ENCODE results near the gene MYPN.
"Not testable (repeated sequence)": the region's sequence is repeated elsewhere in the genome, so short reads cannot be mapped to it uniquely, and the experiment has no call there.

Gene MYPN, protein sequence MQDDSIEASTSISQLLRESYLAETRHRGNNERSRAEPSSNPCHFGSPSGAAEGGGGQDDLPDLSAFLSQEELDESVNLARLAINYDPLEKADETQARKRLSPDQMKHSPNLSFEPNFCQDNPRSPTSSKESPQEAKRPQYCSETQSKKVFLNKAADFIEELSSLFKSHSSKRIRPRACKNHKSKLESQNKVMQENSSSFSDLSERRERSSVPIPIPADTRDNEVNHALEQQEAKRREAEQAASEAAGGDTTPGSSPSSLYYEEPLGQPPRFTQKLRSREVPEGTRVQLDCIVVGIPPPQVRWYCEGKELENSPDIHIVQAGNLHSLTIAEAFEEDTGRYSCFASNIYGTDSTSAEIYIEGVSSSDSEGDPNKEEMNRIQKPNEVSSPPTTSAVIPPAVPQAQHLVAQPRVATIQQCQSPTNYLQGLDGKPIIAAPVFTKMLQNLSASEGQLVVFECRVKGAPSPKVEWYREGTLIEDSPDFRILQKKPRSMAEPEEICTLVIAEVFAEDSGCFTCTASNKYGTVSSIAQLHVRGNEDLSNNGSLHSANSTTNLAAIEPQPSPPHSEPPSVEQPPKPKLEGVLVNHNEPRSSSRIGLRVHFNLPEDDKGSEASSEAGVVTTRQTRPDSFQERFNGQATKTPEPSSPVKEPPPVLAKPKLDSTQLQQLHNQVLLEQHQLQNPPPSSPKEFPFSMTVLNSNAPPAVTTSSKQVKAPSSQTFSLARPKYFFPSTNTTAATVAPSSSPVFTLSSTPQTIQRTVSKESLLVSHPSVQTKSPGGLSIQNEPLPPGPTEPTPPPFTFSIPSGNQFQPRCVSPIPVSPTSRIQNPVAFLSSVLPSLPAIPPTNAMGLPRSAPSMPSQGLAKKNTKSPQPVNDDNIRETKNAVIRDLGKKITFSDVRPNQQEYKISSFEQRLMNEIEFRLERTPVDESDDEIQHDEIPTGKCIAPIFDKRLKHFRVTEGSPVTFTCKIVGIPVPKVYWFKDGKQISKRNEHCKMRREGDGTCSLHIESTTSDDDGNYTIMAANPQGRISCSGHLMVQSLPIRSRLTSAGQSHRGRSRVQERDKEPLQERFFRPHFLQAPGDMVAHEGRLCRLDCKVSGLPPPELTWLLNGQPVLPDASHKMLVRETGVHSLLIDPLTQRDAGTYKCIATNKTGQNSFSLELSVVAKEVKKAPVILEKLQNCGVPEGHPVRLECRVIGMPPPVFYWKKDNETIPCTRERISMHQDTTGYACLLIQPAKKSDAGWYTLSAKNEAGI (N-terminal part only)

DNA sequence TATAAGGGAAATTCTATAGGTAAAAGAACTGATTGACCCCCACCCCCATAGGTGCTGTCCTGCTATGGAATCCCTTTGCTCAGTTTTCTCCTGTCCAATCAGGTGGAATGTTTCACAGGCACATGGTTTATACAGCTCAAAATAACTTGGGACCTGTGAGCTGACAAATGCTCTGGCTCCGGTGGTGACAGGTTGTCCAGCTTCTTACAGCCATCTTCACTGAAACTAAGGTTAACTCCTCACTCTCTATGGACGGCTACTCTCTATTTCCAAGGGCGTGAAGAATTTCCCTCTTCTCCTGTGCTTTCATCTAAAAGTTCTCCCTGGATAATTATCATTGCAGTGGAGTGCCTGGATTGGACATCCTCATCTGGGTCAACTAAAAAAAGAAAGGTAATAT lies at the start of gene MYPN:
Gene MYPN (plus strand): TSS at position 158 of the 400 bp plus-strand sequence. CDS start 11,951 bp downstream, outside the sequence.
- H3K9me3 Mint-ChIP-seq = no peaks in the 10 kb centered on the region
- H3K27ac Mint-ChIP-seq = no peak within 1 kb of the TSS
- H3K4me1 Mint-ChIP-seq = no peaks in the 10 kb centered on the region
- H3K4me3 Mint-ChIP-seq = no peak within 1 kb of the TSS
- H3K36me3 Mint-ChIP-seq (ENCODE audit: low read depth) = no peaks in the 10 kb centered on the region
- DNase-seq (no peak), ATAC-seq (no peak)
- peaks cover 1% of the 10 kb centered on the region for H3K27me3 Mint-ChIP-seq

DNA sequence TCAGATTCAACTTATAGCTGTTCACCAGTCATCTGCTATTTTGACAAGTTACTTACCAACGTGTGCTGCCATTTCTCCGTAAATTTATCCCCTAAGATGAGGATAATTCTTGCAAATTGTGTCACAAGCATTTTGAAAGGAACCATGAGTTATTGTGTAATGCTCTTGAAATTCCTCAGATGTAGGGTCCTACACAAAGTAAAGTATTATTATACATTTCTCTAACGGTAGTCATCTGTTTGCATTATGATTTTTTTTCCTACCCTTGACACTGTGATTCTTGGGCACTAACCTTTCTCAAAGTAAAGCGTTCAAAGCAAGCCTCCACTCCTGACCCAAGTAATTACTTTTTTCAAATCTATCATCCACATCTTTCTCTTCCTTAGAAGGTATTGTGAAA lies 42.3 kb upstream of the MYPN start:
- ATAC-seq (no peak), DNase-seq (no peak)
- no peak overlapping the region for H3K4me3 Mint-ChIP-seq
- H3K36me3 Mint-ChIP-seq (ENCODE audit: low read depth) = peaks cover 30% of the 10 kb centered on the region
- H3K4me1 Mint-ChIP-seq = peaks cover 35% of the 10 kb centered on the region
- H3K27me3 Mint-ChIP-seq = no peaks in the 10 kb centered on the region
- no peak overlapping the region for H3K27ac Mint-ChIP-seq
- H3K9me3 Mint-ChIP-seq = no peaks in the 10 kb centered on the region

DNA sequence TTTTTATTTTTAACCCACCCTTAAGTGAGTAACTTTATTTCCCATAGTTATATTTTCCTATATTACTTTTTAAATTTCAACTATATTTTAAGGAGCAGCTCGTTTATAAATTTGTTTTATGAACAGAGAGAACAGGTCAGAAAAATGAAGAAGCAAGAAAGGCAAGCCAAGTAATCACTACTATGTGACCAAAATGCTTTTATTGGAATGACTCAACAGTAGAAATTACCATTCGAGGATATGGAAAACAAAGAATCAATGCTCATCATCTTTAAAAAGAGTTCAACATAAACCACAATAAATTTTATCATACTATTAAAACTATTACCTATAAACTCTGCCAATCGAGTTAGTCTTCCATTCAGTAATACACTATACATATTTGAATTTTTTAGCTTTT lies 41.8 kb upstream of the MYPN start:
- H3K36me3 Mint-ChIP-seq (ENCODE audit: low read depth) = peaks cover 31% of the 10 kb centered on the region
- H3K4me1 Mint-ChIP-seq = peaks cover 40% of the 10 kb centered on the region
- no peak overlapping the region for H3K4me3 Mint-ChIP-seq
- no peaks in the 10 kb centered on the region for H3K9me3 Mint-ChIP-seq
- no peaks in the 10 kb centered on the region for H3K27me3 Mint-ChIP-seq
- DNase-seq (no peak), ATAC-seq (no peak)
- H3K27ac Mint-ChIP-seq = no peak overlapping the region

DNA sequence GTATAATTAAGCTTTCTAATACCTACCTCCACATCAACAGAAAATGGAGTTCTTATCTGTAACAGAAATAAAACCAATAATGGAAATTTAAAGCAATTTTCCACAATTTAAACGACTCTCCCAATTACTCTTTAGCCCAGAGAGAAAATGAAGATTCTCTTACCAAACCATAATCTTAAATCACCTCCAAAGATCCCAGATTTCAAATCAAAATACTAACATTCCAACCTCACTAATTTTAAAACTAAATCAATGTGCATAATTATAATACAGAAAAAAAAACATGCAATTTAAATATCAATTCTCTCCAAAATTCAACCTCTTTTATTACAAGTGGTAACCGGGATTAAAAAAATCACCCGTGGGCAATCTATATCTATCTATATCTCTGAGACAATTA lies 35.7 kb upstream of the MYPN start:
- peaks cover 51% of the 10 kb centered on the region for H3K4me1 Mint-ChIP-seq
- ATAC-seq (no peak), DNase-seq (no peak)
- H3K27ac Mint-ChIP-seq = peak overlapping the region; percentile 91
- peaks cover 24% of the 10 kb centered on the region for H3K36me3 Mint-ChIP-seq (ENCODE audit: low read depth)
- H3K27me3 Mint-ChIP-seq = peaks cover 2% of the 10 kb centered on the region
- H3K4me3 Mint-ChIP-seq = peak overlapping the region; percentile 96
- H3K9me3 Mint-ChIP-seq = no peaks in the 10 kb centered on the region

DNA sequence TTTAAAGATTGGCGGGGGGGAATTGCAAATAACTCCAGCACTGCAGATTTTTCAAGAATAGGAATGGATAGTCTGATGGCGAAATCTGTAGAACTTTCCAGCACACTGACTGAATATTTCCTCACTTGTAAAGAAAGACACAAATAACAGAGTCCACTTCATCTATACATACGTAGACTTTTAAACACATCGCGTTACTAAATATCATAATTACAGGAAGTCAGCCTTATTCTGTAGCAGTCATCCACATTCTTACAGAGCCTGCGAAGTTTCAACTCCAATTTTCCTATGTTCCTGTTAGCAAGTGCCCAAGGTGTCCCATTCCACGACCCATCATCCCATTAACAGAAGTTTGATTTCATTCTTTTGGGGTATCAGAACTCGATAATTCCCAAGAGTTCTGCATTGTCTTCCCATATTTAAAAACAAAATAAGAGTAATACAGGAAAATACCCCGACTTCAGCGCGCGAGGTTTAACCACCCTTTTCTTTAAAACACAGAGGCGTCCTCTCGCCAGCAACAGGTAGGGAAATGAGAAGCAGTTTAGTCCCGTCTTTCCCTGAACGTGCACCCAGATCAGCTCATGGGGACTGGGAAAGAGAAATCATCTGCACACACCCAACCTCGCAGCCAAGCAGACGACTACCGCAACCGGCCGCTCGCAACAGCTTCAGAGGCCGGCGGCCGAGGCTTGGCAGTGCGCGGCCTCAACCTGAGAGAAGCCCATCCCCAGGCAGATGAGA lies 35.1 kb upstream of the MYPN start:
- Mint-ChIP-seq H3K27ac (peak overlapping the region; percentile 91), H3K4me3 (peak overlapping the region; percentile 96), H3K36me3 (ENCODE audit: low read depth) (peaks cover 23% of the 10 kb centered on the region), H3K9me3 (no peaks in the 10 kb centered on the region), H3K27me3 (peaks cover 2% of the 10 kb centered on the region), H3K4me1 (peaks cover 46% of the 10 kb centered on the region)
- DNase-seq = no peak
- ATAC-seq = no peak

DNA sequence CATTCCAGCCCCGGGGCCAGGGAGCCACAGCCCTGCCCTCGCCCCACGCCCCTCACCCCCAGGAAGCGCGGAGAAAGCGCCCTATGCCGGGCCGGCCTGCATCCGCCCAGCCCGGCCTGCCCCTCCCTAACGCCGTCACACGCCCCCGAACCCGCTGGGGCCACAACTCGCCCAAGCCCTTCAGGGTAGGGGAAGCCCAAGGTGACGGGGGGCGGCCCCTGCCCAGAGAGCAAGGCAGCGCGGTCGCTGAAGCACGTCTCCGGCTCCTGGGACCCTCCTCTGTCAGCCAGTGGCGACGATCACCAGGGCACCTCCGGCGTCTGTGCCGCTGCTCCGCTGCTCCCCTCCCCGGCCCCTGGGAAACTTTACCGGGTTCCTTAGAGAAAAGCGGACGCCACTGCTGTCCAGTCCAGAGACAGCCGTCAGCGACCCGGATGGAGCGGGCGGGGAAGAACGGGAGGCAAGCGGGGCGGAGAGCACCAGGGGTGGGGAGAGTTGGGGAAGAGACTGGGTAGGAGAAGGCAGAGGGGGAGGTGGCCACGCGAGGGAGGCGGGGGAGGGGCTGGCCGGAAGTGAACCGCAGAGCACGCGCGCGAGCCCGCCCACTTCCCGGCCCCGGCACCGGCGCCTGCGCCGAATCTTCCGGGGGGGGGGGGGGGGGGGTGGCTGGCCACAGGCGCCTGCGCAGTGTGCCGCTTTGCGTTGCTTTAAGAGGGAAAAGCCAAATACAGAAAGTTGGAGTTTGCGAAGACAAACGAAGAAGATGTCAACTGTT lies 34.3 kb upstream of the MYPN start, which contains the start of gene HERC4:
Gene HERC4 (minus strand): TSS at position 509 of the 775 bp plus-strand sequence. CDS start 2,175 bp downstream, outside the sequence.
- Mint-ChIP-seq H3K9me3 (no peaks in the 10 kb centered on the region), H3K27me3 (peaks cover 2% of the 10 kb centered on the region), H3K4me1 (peaks cover 40% of the 10 kb centered on the region), H3K4me3 (peak within 1 kb of the TSS; percentile 96), H3K36me3 (ENCODE audit: low read depth) (peaks cover 19% of the 10 kb centered on the region), H3K27ac (peak within 1 kb of the TSS; percentile 91)
- peak; percentile 94 for ATAC-seq
- peak; percentile 92 for DNase-seq

DNA sequence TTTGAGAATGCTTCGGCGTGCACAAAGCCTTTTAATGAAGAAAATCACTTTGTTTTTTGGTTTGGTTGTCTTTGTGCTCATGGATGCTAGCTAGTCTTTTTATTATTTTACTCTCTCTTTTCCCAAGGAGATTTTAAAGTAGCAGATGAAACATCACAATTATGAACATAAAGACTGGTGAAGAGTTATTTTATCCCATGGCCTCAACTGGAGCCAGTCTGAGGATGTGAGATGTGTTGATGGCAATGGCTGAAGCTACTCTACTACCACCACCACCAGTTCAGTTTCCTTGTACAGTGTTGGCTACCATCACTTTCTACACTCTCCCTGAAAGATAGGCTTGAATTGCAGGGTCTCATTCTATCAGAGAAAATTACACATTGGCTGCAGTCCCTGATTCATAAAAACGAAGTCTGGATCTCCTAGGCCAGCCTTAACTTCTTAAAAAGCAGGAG lies 33.7 kb upstream of the MYPN start:
- peak overlapping the region; percentile 96 for H3K4me3 Mint-ChIP-seq
- peaks cover 2% of the 10 kb centered on the region for H3K27me3 Mint-ChIP-seq
- peak overlapping the region; percentile 91 for H3K27ac Mint-ChIP-seq
- peaks cover 38% of the 10 kb centered on the region for H3K4me1 Mint-ChIP-seq
- peaks cover 19% of the 10 kb centered on the region for H3K36me3 Mint-ChIP-seq (ENCODE audit: low read depth)
- DNase-seq (no peak), ATAC-seq (no peak)
- no peaks in the 10 kb centered on the region for H3K9me3 Mint-ChIP-seq

DNA sequence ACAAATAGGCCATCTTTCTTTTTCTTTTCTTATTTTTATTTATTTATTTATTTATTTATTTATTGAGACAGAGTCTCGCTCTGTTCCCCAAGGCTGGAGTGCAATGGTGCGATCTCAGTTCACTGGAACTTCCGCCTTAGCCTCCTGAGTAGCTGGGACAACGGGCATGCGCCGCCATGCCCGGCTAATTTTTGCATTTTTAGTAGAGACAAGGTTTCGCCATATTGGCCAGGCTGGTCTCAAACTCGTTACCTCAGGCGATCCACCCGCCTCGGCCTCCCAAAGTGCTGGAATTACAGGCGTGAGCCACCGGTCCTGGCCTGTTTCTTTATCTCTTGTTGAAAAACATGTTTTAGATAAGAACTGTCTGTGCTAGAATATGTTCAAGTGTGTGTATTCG lies 33.2 kb upstream of the MYPN start:
- not testable (repeated sequence) for H3K9me3 Mint-ChIP-seq, H3K27me3 Mint-ChIP-seq, DNase-seq, ATAC-seq, H3K27ac Mint-ChIP-seq, H3K4me3 Mint-ChIP-seq
- Mint-ChIP-seq H3K36me3 (ENCODE audit: low read depth) (peaks cover 14% of the 10 kb centered on the region), H3K4me1 (peaks cover 33% of the 10 kb centered on the region)

DNA sequence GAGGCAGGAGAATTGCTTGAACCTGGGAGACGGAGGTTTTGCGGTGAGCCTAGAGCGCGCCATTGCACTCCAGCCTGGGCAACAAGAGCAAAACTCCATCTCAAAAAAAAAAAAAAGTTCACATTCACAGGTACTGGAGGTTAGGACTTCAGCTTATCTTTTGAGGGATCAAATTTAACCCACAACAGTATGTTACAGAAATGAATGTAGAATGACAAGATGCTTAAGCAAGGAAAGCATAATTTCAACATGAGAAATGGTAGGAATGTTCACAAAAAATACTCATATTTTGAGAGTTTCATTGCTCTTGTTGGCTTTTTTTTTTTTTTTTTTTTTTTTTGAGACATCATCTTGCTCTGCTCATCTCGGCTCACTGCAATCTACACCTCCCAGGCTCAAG lies 32.3 kb upstream of the MYPN start:
- no peak for DNase-seq
- Mint-ChIP-seq H3K27ac (no peak overlapping the region), H3K4me3 (no peak overlapping the region), H3K36me3 (ENCODE audit: low read depth) (peaks cover 4% of the 10 kb centered on the region), H3K27me3 (peaks cover 2% of the 10 kb centered on the region), H3K9me3 (no peaks in the 10 kb centered on the region), H3K4me1 (peaks cover 24% of the 10 kb centered on the region)
- ATAC-seq = no peak

DNA sequence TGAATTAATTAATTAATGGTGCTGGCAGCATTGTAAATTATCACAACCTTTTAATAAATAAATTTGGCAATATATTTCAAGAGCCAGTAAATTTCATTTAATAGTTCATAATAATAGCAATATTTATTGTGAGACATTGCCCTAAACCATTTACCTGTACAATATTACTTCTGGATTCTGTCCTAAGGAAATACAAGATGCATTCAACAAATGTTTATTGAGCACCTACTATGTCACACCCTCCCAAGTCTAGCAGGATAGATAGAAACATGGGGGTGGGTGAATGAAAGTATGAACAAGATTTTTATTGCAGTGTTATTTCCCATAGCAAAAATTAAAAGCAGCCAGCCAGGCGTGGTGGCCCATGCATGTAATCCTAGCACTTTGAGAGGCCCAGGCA lies 29.9 kb upstream of the MYPN start:
- Mint-ChIP-seq H3K4me3 (no peak overlapping the region), H3K27me3 (peaks cover 5% of the 10 kb centered on the region), H3K9me3 (no peaks in the 10 kb centered on the region), H3K4me1 (peaks cover 5% of the 10 kb centered on the region), H3K27ac (no peak overlapping the region), H3K36me3 (ENCODE audit: low read depth) (peaks cover under 1% of the 10 kb centered on the region)
- DNase-seq = no peak
- ATAC-seq = no peak

DNA sequence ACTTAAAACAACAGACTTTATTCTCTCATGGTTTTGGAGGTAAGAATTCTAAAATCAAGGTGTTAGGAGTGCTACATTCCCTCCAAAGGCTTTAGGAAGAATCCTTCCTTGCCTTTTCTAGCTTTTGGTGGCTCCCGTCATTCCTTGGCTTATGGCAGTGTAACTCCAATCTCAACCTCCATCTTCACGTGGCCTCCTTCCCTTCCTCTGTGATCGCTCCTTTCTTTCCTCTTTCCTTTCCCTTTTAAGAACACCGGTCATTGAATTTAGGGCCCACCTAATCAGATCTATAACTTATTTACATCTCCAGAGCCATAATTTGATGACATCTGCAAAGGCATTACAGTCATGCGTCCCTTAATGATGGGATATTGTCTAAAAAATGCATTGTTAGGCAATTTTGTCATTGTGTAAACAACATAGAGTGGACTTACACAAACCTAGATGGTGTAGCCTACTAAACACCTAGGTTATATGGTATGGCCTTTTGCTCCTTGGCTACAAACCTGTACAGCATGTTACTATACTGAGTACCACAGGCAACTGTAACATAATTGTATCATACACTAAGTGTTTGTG lies 28.3 kb upstream of the MYPN start:
- ATAC-seq (no peak), DNase-seq (no peak)
- Mint-ChIP-seq H3K9me3 (no peaks in the 10 kb centered on the region), H3K4me3 (no peak overlapping the region), H3K27ac (no peak overlapping the region), H3K27me3 (peaks cover 6% of the 10 kb centered on the region), H3K36me3 (ENCODE audit: low read depth) (no peaks in the 10 kb centered on the region), H3K4me1 (no peaks in the 10 kb centered on the region)

DNA sequence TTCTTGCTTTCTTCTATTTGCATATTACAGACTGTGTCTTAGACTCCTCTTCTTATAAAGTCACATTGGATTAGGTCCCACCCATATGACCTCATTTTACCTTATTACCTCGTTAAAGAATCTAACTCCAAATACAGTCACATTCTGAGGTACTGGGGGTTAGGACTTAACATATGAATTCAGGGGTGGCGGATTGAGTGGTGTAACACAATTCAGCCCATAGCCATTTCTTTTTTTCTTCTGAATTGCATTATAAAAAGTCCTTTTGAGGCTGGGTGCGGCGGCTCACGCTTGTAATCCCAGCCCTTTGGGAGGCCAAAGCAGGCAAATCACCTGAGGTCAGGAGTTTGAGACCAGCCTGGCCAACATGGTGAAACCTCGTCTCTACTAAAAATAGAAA lies 27.4 kb upstream of the MYPN start:
- Mint-ChIP-seq H3K4me3 (no peak overlapping the region), H3K27ac (no peak overlapping the region), H3K36me3 (ENCODE audit: low read depth) (no peaks in the 10 kb centered on the region), H3K4me1 (no peaks in the 10 kb centered on the region), H3K9me3 (no peaks in the 10 kb centered on the region), H3K27me3 (peaks cover 7% of the 10 kb centered on the region)
- DNase-seq (no peak), ATAC-seq (no peak)

DNA sequence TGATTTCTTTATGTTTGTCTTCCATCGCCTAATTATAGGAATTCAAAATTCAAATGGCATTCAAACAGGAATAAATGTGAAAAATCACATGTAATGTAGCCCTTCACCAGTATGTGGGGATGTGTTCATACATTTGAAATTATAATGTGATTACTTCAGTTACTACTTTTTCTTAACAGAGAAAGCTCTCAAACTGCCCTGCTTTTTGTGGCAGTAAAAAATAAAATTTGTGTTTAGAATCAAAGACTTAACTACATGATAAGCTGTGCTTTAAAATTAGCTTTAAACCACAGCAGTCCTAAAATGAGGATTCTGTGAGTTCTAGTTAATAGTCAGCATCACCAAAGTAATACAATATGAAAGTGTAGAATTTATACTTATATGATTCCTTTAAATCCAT lies 26.4 kb upstream of the MYPN start:
- no peak overlapping the region for H3K4me3 Mint-ChIP-seq
- peaks cover 7% of the 10 kb centered on the region for H3K27me3 Mint-ChIP-seq

More for the DNA sequence above, 26.4 kb upstream of the MYPN start:
- Mint-ChIP-seq H3K36me3 (ENCODE audit: low read depth) (no peaks in the 10 kb centered on the region), H3K27ac (no peak overlapping the region), H3K9me3 (no peaks in the 10 kb centered on the region), H3K4me1 (no peaks in the 10 kb centered on the region)
- no peak for DNase-seq
- ATAC-seq = no peak
